Mammary epithelial cell (primary cell): ENCODE measurements around the gene TOM1.

Source experiments
- EZH2 ChIP-seq: IDR thresholded peaks from 2 replicates; pipeline ENCODE4 v1.6.1; 2012; ENCODE audit warnings: low read length, inconsistent platforms, borderline replicate concordance
- TF ChIP-seq, protein P1 (sequence below), 2 donors: IDR thresholded peaks in 1 of 2; conservative IDR thresholded peaks in 1 of 2; 2 replicates each; pipeline ENCODE4 v1.5.1; 2011 to 2012; ENCODE audit warnings: inconsistent platforms in 2 of 2, low read length in 2 of 2, mild to moderate bottlenecking in 2 of 2, control low read depth in 1 of 2, low read depth in 1 of 2; ENCODE audit not compliant: insufficient read depth in 1 of 2; ENCODE audit errors: extremely low read depth in 1 of 2

DNA sequence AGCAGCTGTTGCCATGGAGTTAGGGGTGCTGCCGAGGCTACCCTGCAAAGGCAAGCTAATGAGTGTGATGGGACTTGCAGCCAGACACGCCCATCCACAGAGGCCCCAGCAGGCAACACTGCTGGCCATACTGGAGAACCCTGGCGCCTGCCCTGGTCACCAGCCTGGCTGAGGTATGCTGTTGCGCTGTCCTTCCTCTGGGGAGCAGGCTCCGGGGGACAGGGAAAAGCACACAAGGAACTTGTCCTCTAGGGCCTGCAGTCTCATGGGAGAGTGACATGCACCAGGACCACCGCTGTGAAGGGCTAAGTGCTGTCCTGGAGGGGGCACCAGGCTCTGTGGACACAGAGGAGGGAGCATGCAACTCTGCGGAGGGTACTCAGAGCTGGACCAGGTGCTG lies 35.8 kb downstream of the TOM1 start:
- TF ChIP-seq, protein P1, sequence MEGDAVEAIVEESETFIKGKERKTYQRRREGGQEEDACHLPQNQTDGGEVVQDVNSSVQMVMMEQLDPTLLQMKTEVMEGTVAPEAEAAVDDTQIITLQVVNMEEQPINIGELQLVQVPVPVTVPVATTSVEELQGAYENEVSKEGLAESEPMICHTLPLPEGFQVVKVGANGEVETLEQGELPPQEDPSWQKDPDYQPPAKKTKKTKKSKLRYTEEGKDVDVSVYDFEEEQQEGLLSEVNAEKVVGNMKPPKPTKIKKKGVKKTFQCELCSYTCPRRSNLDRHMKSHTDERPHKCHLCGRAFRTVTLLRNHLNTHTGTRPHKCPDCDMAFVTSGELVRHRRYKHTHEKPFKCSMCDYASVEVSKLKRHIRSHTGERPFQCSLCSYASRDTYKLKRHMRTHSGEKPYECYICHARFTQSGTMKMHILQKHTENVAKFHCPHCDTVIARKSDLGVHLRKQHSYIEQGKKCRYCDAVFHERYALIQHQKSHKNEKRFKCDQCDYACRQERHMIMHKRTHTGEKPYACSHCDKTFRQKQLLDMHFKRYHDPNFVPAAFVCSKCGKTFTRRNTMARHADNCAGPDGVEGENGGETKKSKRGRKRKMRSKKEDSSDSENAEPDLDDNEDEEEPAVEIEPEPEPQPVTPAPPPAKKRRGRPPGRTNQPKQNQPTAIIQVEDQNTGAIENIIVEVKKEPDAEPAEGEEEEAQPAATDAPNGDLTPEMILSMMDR (conservative IDR thresholded peaks at IDR 0.05 in 1 of 2, IDR thresholded peaks at IDR 0.05 in 1 of 2; ENCODE audit: extremely low read depth in 1 of 2, insufficient read depth in 1 of 2, low read depth in 1 of 2, low read length in 2 of 2) = no peak
- no peak for TF ChIP-seq EZH2
